ENCODE results near the gene CLNS1A. TPM values are rescaled to one million over a fixed set of nuclear protein-coding genes. Genes with fewer than 3 reads are reported as not detected.
A peak's percentile ranks its signal among the peaks of the same experiment; 100 is the strongest.

The CLNS1A gene, protein sequence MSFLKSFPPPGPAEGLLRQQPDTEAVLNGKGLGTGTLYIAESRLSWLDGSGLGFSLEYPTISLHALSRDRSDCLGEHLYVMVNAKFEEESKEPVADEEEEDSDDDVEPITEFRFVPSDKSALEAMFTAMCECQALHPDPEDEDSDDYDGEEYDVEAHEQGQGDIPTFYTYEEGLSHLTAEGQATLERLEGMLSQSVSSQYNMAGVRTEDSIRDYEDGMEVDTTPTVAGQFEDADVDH
- total RNA-seq = 71.7 TPM
- long read RNA-seq, transcript CLNS1A-204 (7 exons, 2,993 nt) = major isoform, 66 of 76 reads
- long read RNA-seq, partial matches to known transcripts = 3 of 76 reads
- long read RNA-seq, other reads (novel, unspliced or antisense) = 5 of 76 reads

DNA sequence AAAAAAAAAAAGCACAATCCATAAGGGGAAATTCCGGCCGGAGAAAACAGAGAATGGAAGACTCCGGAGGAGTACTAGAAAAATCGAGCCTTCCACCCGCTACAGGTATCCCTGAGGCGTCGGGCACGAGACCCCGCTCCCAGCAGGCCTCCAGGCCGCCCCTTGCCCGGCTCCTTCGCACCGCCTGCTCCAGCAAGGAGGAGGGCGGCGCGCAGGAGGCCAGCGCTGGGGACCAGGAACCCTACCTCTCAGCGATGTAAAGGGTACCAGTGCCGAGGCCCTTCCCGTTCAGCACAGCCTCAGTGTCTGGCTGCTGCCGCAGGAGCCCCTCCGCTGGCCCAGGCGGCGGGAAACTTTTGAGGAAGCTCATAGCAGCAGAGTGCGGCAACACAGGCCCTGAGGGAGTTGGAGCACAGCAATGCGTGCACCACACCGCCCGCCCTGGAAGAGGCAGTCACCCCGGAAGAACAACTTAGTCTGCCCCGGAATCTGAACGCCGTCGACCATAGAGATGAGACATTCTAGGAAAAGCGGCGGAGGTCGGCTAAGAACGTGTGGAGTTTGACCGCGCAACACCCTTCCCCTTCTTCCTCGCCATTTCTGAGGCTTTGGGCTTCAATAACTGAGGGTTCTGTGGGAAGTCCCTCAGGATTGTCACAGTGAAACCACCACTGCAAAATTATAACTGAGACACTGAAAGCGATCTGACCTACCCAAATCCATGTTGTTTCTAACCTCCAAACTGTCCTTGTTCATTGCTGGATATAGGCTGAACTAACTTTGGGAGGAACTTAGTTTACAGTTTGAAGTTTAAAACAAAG is at the start of gene CLNS1A:
CLNS1A (minus strand) TSS at position 450 of the 821 bp plus-strand sequence; CDS start at position 370, 80 bp downstream.
- intact Hi-C loops (cut with DNase I) = loop anchor here (2.0 to 10.0 kb wide), 2 partner anchors 181 to 357 kb away; partner anchors contain the start of gene INTS4
- DNase-seq (ENCODE audit: low spot score) = peak; percentile 94

- intact Hi-C loops (cut with DNase I) = no loop called here
- no peak for DNase-seq (ENCODE audit: low spot score)
These were observed 49.5 kb upstream of the CLNS1A start for GRCh38 chr11:77687088-77687487.

GRCh38 chr11:77677138-77677537 is 39.5 kb upstream of the CLNS1A start:
- no peak for DNase-seq (ENCODE audit: low spot score)

DNA sequence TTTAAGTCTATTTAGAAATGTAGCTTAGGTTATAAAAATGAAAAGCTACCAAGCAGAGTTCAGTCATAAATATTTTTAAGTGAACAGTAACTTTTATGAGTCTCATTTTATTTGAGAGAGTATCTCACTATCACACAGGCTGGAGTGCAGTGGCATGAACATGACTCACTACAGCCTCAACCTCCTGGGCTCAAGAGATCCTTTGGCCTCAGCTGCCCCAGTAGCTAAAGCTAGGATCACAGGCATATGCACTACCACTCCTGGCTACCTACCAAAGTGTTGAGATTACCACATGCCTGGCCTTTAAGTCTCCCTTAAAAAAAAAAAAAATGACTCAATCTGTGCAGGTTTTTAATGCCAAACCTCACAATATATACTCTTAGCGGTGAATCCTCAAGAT is 34.7 kb upstream of the CLNS1A start:
- intact Hi-C loops (cut with DNase I) = no loop called here
- DNase-seq (ENCODE audit: low spot score) = no peak

More at GRCh38 chr11:77677138-77677537, 39.5 kb upstream of the CLNS1A start:
- intact Hi-C loops (cut with DNase I) = no loop called here

DNA sequence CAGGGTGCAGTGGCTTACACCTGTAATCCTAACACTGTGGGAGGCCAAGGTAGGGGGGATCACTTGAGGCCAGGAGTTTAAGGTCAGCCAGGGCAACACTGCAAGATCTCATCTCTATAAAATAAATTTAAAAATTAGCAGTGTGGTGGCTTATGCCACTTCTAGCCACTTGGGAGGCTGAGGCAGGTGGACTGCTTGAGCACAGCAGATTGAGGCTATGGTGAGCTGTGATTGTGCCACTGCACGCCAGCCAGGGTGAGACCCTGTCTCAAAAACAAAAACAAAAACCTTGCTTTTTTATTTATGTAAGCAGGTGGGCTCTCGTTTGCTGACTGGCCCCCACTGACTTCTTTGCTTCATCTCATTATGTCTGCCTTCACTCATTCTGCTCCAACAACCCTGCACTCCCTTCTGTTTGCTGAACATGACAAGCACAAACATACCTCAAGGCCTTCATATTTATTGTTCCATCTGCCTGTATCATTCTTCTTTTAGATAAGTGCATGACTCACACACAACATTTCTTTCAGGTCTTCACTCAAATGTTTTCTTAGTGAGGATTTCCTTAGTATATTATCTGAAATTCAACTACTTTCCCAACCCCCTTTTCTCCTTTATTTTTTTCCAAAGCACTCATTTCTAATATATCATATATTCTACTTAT is 32.4 kb upstream of the CLNS1A start:
- intact Hi-C loops (cut with DNase I) = no loop called here
- DNase-seq (ENCODE audit: low spot score) = no peak

DNA sequence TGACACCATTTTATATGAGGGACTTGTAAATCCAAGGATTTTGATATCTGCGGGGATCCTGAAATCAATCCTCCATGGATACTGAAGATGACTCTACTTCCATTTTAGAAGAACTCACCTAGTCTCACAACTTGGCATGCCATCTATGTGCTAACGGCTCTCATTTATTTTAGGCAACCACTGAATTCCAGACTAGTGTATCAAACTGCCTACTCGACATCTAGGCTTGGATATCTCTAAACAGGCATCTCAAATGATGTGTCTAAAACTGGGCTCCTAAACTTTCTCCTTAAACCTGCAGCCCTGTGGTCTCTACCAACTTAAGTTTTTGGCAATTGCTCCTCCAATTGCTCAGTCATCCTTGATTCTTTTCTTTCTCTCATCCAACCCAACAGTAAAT is 31.2 kb upstream of the CLNS1A start:
- intact Hi-C loops (cut with DNase I) = no loop called here
- no peak for DNase-seq (ENCODE audit: low spot score)

DNA sequence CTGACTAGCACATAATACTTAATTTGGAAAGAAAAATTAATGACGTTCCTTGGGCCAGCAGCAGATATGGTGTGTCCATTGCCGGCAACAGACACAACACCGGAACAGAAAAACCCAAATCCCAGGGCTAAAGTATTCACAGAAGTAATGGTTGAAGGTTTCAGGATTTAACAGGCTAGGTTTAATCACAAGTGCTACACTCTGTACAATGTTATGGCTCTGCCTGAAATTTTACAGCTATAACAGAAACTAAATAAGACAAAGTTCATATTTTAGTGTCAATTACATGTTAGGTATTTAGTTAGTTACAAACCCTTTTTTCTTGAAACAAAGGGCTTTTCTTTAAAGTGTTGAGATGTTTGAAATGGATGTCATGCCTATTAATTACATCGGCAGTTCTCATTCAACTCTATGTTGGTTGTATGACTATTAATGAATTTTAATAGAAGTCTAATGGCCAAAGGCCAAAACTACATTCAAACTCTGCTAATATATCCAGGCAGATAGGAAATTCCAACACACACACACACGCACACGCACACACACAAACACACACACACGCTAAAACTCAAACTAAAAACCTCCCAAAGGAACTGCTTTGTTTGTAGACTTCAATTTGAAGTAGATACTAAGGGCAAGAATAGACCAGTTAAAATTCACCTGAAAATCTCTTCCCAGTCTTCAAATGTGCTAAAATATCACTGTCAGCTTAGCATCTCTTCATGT is 27.8 kb upstream of the CLNS1A start:
- intact Hi-C loops (cut with DNase I) = no loop called here
- DNase-seq (ENCODE audit: low spot score) = no peak

DNA sequence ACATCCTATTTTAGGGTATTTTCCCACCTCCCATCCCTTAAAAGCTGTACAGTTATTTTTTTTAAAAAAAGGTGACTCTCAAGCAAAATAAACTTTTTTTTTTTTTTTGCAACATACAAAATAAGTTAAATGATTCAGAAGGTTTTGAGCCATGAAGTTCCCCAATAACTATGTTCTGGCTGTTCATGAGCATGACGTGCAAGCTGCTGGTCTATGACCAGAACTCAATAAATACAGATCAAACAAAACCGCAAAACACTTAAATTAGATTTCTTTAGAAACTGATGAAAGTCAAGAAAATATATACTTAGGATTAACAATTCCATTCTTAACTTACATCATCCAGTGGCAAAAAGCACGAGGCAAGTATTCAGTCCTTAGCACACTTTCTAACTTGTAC is 24.1 kb upstream of the CLNS1A start:
- intact Hi-C loops (cut with DNase I) = no loop called here
- no peak for DNase-seq (ENCODE audit: low spot score)

- no peak for DNase-seq (ENCODE audit: low spot score)
- intact Hi-C loops (cut with DNase I) = no loop called here
These were observed 23.4 kb upstream of the CLNS1A start for GRCh38 chr11:77660947-77661346.

GRCh38 chr11:77658213-77659013 is 20.8 kb upstream of the CLNS1A start:
- intact Hi-C loops (cut with DNase I) = no loop called here
- no peak for DNase-seq (ENCODE audit: low spot score)

GRCh38 chr11:77656362-77656761 is 18.8 kb upstream of the CLNS1A start:
- no peak for DNase-seq (ENCODE audit: low spot score)
- intact Hi-C loops (cut with DNase I) = no loop called here

GRCh38 chr11:77654770-77655434 is 17.3 kb upstream of the CLNS1A start:
- intact Hi-C loops (cut with DNase I) = no loop called here
- no peak for DNase-seq (ENCODE audit: low spot score)

GRCh38 chr11:77650123-77650522 is 12.5 kb upstream of the CLNS1A start:
- intact Hi-C loops (cut with DNase I) = no loop called here
- DNase-seq (ENCODE audit: low spot score) = no peak

DNA sequence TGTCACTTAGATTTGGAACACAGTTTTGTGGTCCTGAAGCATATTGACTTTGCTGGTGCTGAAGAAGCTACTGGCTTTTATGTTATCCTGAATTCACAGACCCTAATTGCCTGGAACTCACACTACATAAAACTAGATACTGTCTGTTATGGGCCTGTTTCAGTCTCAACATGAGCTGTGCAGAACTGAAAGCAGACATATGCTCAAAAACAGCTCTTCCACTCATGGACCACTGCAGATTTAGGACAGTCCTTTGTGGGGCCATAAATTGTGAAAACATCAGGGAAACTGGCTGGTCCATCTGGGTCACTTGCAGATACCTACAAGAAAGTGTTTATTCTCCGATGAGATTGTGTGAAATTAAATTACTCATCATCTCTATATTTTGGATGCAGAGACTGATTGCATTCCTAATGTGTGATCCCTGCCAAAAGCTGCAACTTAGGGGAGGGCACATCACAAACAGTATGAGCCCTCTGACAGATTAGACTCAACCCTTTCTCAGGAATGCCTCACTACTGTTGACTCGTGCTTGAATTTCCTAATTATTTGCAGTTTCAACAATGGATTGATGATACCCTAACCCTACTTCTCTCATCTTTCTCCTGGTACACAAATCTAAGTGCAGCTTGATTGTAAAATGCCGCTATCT is 10.2 kb upstream of the CLNS1A start:
- no peak for DNase-seq (ENCODE audit: low spot score)
- intact Hi-C loops (cut with DNase I) = no loop called here

DNA sequence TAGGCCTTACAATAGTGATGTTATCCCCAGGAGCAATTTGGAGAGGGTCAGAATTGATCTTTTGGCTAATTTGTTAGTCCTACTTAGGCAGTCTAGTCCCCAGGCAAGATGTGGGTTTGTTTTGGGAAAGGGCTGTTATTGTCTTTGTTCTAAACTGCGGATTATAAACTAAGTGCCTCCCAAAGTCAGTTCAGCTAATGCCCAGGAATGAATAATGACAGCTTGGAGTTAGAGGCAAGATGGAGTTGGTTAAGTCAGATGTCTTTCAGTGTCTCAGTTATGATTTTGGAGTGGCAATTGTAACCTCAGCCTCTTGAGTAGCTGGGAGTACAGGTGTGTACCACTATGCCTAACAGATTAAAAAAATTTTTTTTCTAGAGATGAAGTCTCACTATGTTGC is 7.3 kb upstream of the CLNS1A start:
- intact Hi-C loops (cut with DNase I) = no loop called here
- DNase-seq (ENCODE audit: low spot score) = no peak

- intact Hi-C loops (cut with DNase I) = no loop called here
- DNase-seq (ENCODE audit: low spot score) = no peak
These were observed 4.6 kb upstream of the CLNS1A start for GRCh38 chr11:77642228-77642627.

GRCh38 chr11:77636731-77637344 is 756 bp downstream of the CLNS1A start:
- intact Hi-C loops (cut with DNase I) = loop anchor here (10.0 kb wide), 1 partner anchor 358 kb away; the partner anchor contains the start of gene INTS4
- DNase-seq (ENCODE audit: low spot score) = no peak
